ENCODE measurements around the gene RACK1. TPM values are rescaled to one million over a fixed set of nuclear protein-coding genes. Genes with fewer than 3 reads are reported as not detected.
A peak's percentile ranks its signal among the peaks of the same experiment; 100 is the strongest.

The RACK1 gene
- total and polyA plus RNA-seq, 2 of the 8 experiments (the other 6 are each of a cell fraction or from before 2014, with no cell fraction given): 2,589 to 7,971 TPM

DNA sequence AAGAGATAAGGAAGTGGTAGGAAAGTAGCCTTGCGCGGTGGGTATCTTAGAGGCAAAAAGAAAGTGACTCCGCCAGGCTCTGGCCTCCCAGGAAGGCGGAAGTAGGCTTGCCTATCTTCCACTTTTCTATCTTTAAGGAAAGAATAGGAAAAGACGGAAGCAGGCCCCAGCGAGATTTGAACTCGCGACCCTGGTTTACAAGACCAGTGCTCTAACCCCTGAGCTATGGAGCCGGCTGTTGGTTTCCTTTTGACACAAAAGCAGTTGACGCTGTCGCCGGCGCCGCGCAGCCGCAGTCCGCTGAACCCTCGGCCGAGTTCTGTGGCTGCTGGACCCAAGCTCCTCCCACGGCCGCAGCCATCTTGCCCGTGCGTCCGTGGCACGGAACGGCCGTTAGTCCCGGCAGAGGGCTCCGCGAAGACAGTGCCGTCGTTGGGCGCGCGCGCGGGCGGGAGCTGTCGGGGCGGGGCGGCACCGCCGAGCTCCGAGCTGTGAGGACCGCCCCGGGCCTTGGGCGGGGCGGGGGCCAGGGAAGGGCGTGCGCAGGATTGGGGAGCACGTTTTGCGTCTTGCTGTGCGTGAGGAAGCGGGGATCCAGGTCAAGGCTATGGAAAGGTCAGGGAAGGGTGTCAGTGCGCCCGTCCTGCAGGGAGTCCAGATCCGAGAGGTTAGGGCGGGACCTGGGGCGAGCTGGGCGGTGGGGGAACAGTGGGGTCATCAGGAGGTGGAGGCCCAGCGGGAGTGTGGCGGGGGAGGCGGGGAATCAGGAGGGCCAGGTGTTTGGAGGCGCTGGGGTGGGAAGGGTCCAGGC is 52.0 kb downstream of the RACK1 start (continued):
- TF ChIP-seq SAP30 (IDR thresholded peaks at IDR 0.05; ENCODE audit: insufficient read depth, insufficient replicate concordance, low read length) (no peak), EP300 (IDR thresholded peaks at IDR 0.05; ENCODE audit: borderline replicate concordance in 1 of 2, low read depth in 2 of 2, low read length in 2 of 2) (no peak), EZH2 (IDR thresholded peaks at IDR 0.05; ENCODE audit: low read depth, low read length, severe bottlenecking) (no peak), TAF1 (IDR thresholded peaks at IDR 0.05; ENCODE audit: low read depth, low read length) (0 out of 2 replicates have a peak, but pooled peaks have one; percentile 40), SIRT6 (IDR thresholded peaks at IDR 0.05; ENCODE audit: low read length) (no peak), SRF (IDR thresholded peaks at IDR 0.05; ENCODE audit: low read depth, low read length) (no peak), KDM4A (IDR thresholded peaks at IDR 0.05; ENCODE audit: low read depth, low read length, severe bottlenecking) (peak; percentile 30), POLR2A (IDR thresholded peaks at IDR 0.05; ENCODE audit: control extremely low read depth in 1 of 2, low read depth in 2 of 2, low read length in 2 of 2) (no peak; a peak in 1 of 3 replicates), SIN3A (conservative IDR thresholded peaks at IDR 0.05 in 1 of 2, IDR thresholded peaks at IDR 0.05 in 1 of 2; ENCODE audit: low read depth in 1 of 2, low read length in 2 of 2) (peak in 1 of 2 experiments; percentile 91; a peak in 2 of 4 replicates), SP1 (IDR thresholded peaks at IDR 0.05; ENCODE audit: low read depth, low read length) (no peak), JUN (IDR thresholded peaks at IDR 0.05; ENCODE audit: low read depth, low read length) (no peak), RBBP5 (IDR thresholded peaks at IDR 0.05; ENCODE audit: borderline replicate concordance, low read depth, low read length) (peak; percentile 98), TBP (IDR thresholded peaks at IDR 0.05; ENCODE audit: low read depth, low read length) (peak; percentile 100), KDM5A (IDR thresholded peaks at IDR 0.05; ENCODE audit: low read length) (no peak), KDM1A (IDR thresholded peaks at IDR 0.05; ENCODE audit: borderline replicate concordance, low read length) (no peak), JUND (IDR thresholded peaks at IDR 0.05; ENCODE audit: low read length) (no peak), CTBP2 (IDR thresholded peaks at IDR 0.05; ENCODE audit: borderline replicate concordance, insufficient read depth, insufficient read length, low read length) (no peak), TAF7 (optimal IDR thresholded peaks at IDR 0.05; ENCODE audit: borderline replicate concordance, low read depth, low read length) (peak; percentile 55), RAD21 (IDR thresholded peaks at IDR 0.05 in 1 of 2, conservative IDR thresholded peaks at IDR 0.05 in 1 of 2; ENCODE audit: low read depth in 2 of 2, low read length in 2 of 2) (no peak), CHD2 (IDR thresholded peaks at IDR 0.05; ENCODE audit: low read length) (no peak), BACH1 (IDR thresholded peaks at IDR 0.05; ENCODE audit: low read length) (peak; percentile 80), RXRA (IDR thresholded peaks at IDR 0.05; ENCODE audit: insufficient read depth, low read depth, low read length) (no peak), BCL11A (IDR thresholded peaks at IDR 0.05; ENCODE audit: low read depth in 2 of 2, low read length in 2 of 2) (no peak)
- TF ChIP-seq, protein P1, sequence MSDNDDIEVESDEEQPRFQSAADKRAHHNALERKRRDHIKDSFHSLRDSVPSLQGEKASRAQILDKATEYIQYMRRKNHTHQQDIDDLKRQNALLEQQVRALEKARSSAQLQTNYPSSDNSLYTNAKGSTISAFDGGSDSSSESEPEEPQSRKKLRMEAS (IDR thresholded peaks at IDR 0.05): peak; percentile 61; the same call in 1 of the 2 replicates
